OCI-LY3 (cell line): ENCODE results near the gene TSC1.

Experiments
- H2AFZ ChIP-seq: fragments of 200-600, 300-600 bp; shearing (Covaris generic); 2 replicates; pipeline ENCODE4 v1.6.0; 2014; ENCODE audit warnings: antibody characterized with exemption, low read depth, low read length
- H3K27ac ChIP-seq: fragments of 200-600, 300-600 bp; sonication (generic); 2 replicates; pipeline ENCODE4 v1.5.1; 2014; ENCODE audit warnings: mild to moderate bottlenecking, low read length, moderate library complexity, mixed read lengths
- H3K27me3 ChIP-seq: fragments of 200-600, 300-600 bp; sonication (generic); 2 replicates; pipeline ENCODE4 v1.6.1; 2014; ENCODE audit warnings: low read depth, low read length, mixed read lengths
- H3K36me3 ChIP-seq: fragments of 200-600, 300-600 bp; sonication (generic); replicated peaks from 2 replicates; pipeline ENCODE3; 2014; ENCODE audit warnings: low read depth, low read length, mixed read lengths
- H3K4me1 ChIP-seq: fragments of 300-600, 200-600 bp; sonication (generic); 2 replicates; pipeline ENCODE4 v1.6.1; 2014; ENCODE audit warnings: low read length, mixed read lengths
- H3K4me2 ChIP-seq: fragments of 200-600, 300-600 bp; sonication (generic); 2 replicates; pipeline ENCODE4 v1.6.1; 2014; ENCODE audit warnings: low read length, mixed read lengths
- H3K4me3 ChIP-seq: fragments of 300-600, 200-600 bp; sonication (generic); 2 replicates; pipeline ENCODE4 v1.5.1; 2014; ENCODE audit warnings: antibody characterized with exemption, mild to moderate bottlenecking, low read length, moderate library complexity
- H3K79me2 ChIP-seq: fragments of 300-600, 200-600 bp; shearing (Covaris generic); 2 replicates; pipeline ENCODE4 v1.6.1; 2014; ENCODE audit warnings: mild to moderate bottlenecking, low read length, mixed read lengths
- H3K9ac ChIP-seq: fragments of 300-600, 200-600 bp; shearing (Covaris generic); 2 replicates; pipeline ENCODE4 v1.6.0; 2014; ENCODE audit warnings: mild to moderate bottlenecking, low read length, moderate library complexity
- H3K9me3 ChIP-seq: fragments of 200-600, 300-600 bp; shearing (Covaris generic); 2 replicates; pipeline ENCODE4 v1.6.1; 2014; ENCODE audit warnings: low read length, mixed read lengths; ENCODE audit not compliant: insufficient read depth
- H4K20me1 ChIP-seq: fragments of 200-600, 300-600 bp; sonication (generic); 2 replicates; pipeline ENCODE4 v1.6.1; 2016; ENCODE audit warnings: low read length, mixed read lengths; ENCODE audit not compliant: insufficient read depth
- CTCF ChIP-seq: fragments of 200-600, 300-600 bp; sonication (generic); IDR thresholded peaks from 2 replicates; pipeline ENCODE4 v1.5.1; 2014; ENCODE audit warnings: antibody characterized with exemption, low read length, low read depth
- EZH2phosphoT487 ChIP-seq: fragments of 200-600 bp; shearing (Covaris generic); IDR thresholded peaks from 2 replicates; pipeline ENCODE4 v1.6.1; 2018; ENCODE audit warnings: antibody characterized with exemption, mixed run types, low read depth

The TSC1 gene

GRCh38 chr9:132946211-132946610, 1.8 kb upstream of the TSC1 start:
- H4K20me1 ChIP-seq = peaks cover 12% of the 10 kb centered on the region; the same call in 1 of the 2 replicates
- no peak overlapping the region for H3K4me2 ChIP-seq
- no peaks in the 10 kb centered on the region for H3K36me3 ChIP-seq
- no peak overlapping the region for H3K27ac ChIP-seq
- peaks cover 25% of the 10 kb centered on the region for H3K4me1 ChIP-seq
- no peaks in the 10 kb centered on the region for H3K27me3 ChIP-seq
- no peaks in the 10 kb centered on the region for H3K9me3 ChIP-seq
- no peak overlapping the region for H3K9ac ChIP-seq
- no peak overlapping the region for H3K4me3 ChIP-seq
- peaks cover 32% of the 10 kb centered on the region for H3K79me2 ChIP-seq
- H2AFZ ChIP-seq = 0 out of 2 replicates have a peak overlapping the region, but pooled peaks have one; percentile 18
- TF ChIP-seq EZH2phosphoT487 (no peak), CTCF (no peak)

GRCh38 chr9:132945186-132946130, 1.0 kb upstream of the TSC1 start:
- Histone ChIP-seq H2AFZ (peak overlapping the region; percentile 70; the same call in 1 of the 2 replicates), H3K27ac (no peak overlapping the region)
- TF ChIP-seq CTCF (no peak), EZH2phosphoT487 (no peak)

GRCh38 chr9:132943651-132944293, 644 bp downstream of the TSC1 start:
- H2AFZ ChIP-seq = peak overlapping the region; percentile 97; the same call in 1 of the 2 replicates
- peaks cover 25% of the 10 kb centered on the region for H3K4me1 ChIP-seq
- H3K4me3 ChIP-seq = peak overlapping the region; percentile 92
- peak overlapping the region; percentile 82 for H3K27ac ChIP-seq
- H3K9me3 ChIP-seq = no peaks in the 10 kb centered on the region
- no peaks in the 10 kb centered on the region for H3K36me3 ChIP-seq
- H3K4me2 ChIP-seq = peak overlapping the region; percentile 91
- peaks cover 50% of the 10 kb centered on the region for H3K79me2 ChIP-seq
- peak overlapping the region; percentile 94 for H3K9ac ChIP-seq
- peaks cover 21% of the 10 kb centered on the region; the same call in 1 of the 2 replicates for H4K20me1 ChIP-seq
- TF ChIP-seq CTCF (no peak), EZH2phosphoT487 (no peak)
- H3K27me3 ChIP-seq = no peaks in the 10 kb centered on the region

More at GRCh38 chr9:132945186-132946130, 1.0 kb upstream of the TSC1 start:
- Histone ChIP-seq H3K9ac (peak overlapping the region; percentile 67), H3K4me3 (peak overlapping the region; percentile 92), H3K36me3 (no peaks in the 10 kb centered on the region), H3K9me3 (no peaks in the 10 kb centered on the region), H3K79me2 (peaks cover 40% of the 10 kb centered on the region), H3K27me3 (no peaks in the 10 kb centered on the region), H4K20me1 (peaks cover 17% of the 10 kb centered on the region; the same call in 1 of the 2 replicates), H3K4me2 (peak overlapping the region; percentile 70), H3K4me1 (peaks cover 25% of the 10 kb centered on the region)
